Smooth muscle cell (in vitro differentiated cells): ENCODE results near the gene GPR68. TPM values are rescaled to one million over a fixed set of nuclear protein-coding genes. Genes with fewer than 3 reads are reported as not detected.
"Not testable (repeated sequence)": the region's sequence is repeated elsewhere in the genome, so short reads cannot be mapped to it uniquely, and the experiment has no call there.

Experiments
- DNase-seq: peaks from one replicate; lab custom pipeline; 2025; ENCODE audit not compliant: unreplicated experiment; lab: John Stamatoyannopoulos, UW
- H2AFZ ChIP-seq: fragments of 200-600 bp; sonication (generic); 2 replicates; pipeline ENCODE4 v1.6.0; 2016; ENCODE audit warnings: antibody characterized with exemption, low read depth, mild to moderate bottlenecking
- H3F3A ChIP-seq: fragments of 200-600 bp; sonication (generic); 2 replicates; pipeline ENCODE4 v1.6.0; 2017; ENCODE audit warnings: antibody characterized with exemption, low read depth
- H3K27ac ChIP-seq: fragments of 200-600 bp; sonication (generic); 2 replicates; pipeline ENCODE4 v1.5.1; 2016; ENCODE audit warnings: low read depth, mild to moderate bottlenecking
- H3K27me3 ChIP-seq: fragments of 200-600 bp; sonication (generic); 2 replicates; pipeline ENCODE4 v1.6.1; 2016; ENCODE audit warnings: low read depth, mild to moderate bottlenecking
- H3K36me3 ChIP-seq: fragments of 200-600 bp; sonication (generic); 2 replicates; pipeline ENCODE4 v1.5.1; 2016; ENCODE audit warnings: low read depth
- H3K4me1 ChIP-seq: fragments of 200-600 bp; sonication (generic); 2 replicates; pipeline ENCODE4 v1.5.1; 2016; ENCODE audit warnings: low read depth
- H3K4me2 ChIP-seq: fragments of 200-600 bp; sonication (generic); 2 replicates; pipeline ENCODE4 v1.6.0; 2016; ENCODE audit warnings: mild to moderate bottlenecking
- H3K4me3 ChIP-seq: fragments of 200-600 bp; sonication (generic); 2 replicates; pipeline ENCODE4 v1.5.1; 2016; ENCODE audit warnings: mild to moderate bottlenecking
- H3K79me2 ChIP-seq: fragments of 200-600 bp; sonication (generic); 2 replicates; pipeline ENCODE4 v1.6.0; 2016; ENCODE audit warnings: low read depth, mild to moderate bottlenecking
- H3K9ac ChIP-seq: fragments of 200-600 bp; sonication (generic); 2 replicates; pipeline ENCODE4 v1.6.0; 2016; ENCODE audit warnings: low read depth
- H3K9me3 ChIP-seq: fragments of 200-600 bp; sonication (generic); replicated peaks from 2 replicates; pipeline ENCODE4 v1.5.1; 2016; ENCODE audit warnings: low read depth
- H4K20me1 ChIP-seq: fragments of 200-600 bp; sonication (generic); 2 replicates; pipeline ENCODE4 v1.6.0; 2016; ENCODE audit warnings: low read depth
- WGBS: methylation state at CpG from one replicate; pipeline ENCODE4 v1.1.7; 2016; ENCODE audit warnings: low lambda C conversion rate; 5-methylcytosine and 5-hydroxymethylcytosine counted together
- polyA plus RNA-seq: library from polyadenylated mRNA; unstranded; fragments of >200 nt; fragmentation: Nextera tagmentation; extraction: Ambion mirVana; gene quantifications from 2 replicates; pipeline ENCODE4 v1.2.1, GENCODE V29; 2016
- total RNA-seq: library from RNA; depleted of rRNA; stranded (reverse); fragments of >200 nt; gene quantifications from 2 replicates; pipeline ENCODE4 v1.2.3, GENCODE V29; 2014
- TF ChIP-seq, protein P1 (sequence below): fragments of 200-600 bp; sonication (generic); IDR thresholded peaks from 2 replicates; pipeline ENCODE4 v1.5.1; 2017; ENCODE audit warnings: borderline replicate concordance, mild to moderate bottlenecking, antibody characterized with exemption; ENCODE audit not compliant: insufficient read depth, poor library complexity, severe bottlenecking

The GPR68 gene
- total and polyA plus RNA-seq, 2 experiments from 2014 or later = 3.2 to 4.4 TPM

DNA sequence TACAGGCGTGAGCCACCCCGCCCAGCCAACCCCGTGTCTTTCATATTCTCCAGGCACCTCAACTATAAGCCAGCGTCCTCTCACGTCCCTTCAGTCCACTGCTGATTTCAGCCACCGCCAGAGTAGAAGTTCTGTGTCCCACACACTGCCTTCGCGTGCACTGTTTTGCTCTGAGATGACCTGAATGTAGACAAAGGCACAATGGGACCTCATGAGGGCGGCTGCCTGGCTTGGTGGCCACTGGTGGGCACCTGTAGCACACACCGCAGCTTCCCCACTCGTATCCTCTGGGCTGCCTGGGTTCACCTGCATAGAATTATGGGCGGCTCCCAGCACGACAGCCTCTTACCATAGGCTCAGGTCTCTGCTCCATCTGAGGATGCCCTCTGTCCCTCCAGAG, 57.2 kb downstream of the GPR68 start:
- TF ChIP-seq, protein P1, sequence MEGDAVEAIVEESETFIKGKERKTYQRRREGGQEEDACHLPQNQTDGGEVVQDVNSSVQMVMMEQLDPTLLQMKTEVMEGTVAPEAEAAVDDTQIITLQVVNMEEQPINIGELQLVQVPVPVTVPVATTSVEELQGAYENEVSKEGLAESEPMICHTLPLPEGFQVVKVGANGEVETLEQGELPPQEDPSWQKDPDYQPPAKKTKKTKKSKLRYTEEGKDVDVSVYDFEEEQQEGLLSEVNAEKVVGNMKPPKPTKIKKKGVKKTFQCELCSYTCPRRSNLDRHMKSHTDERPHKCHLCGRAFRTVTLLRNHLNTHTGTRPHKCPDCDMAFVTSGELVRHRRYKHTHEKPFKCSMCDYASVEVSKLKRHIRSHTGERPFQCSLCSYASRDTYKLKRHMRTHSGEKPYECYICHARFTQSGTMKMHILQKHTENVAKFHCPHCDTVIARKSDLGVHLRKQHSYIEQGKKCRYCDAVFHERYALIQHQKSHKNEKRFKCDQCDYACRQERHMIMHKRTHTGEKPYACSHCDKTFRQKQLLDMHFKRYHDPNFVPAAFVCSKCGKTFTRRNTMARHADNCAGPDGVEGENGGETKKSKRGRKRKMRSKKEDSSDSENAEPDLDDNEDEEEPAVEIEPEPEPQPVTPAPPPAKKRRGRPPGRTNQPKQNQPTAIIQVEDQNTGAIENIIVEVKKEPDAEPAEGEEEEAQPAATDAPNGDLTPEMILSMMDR = no peak
- H2AFZ ChIP-seq = no peak overlapping the region
- no peaks in the 10 kb centered on the region for H3F3A ChIP-seq
- H3K79me2 ChIP-seq = no peaks in the 10 kb centered on the region
- WGBS = 94% methylated on average over 13 of the region's 13 CpGs
- no peak overlapping the region for H3K4me3 ChIP-seq
- H3K36me3 ChIP-seq = no peaks in the 10 kb centered on the region
- H3K27ac ChIP-seq = no peak overlapping the region
- H3K4me2 ChIP-seq = no peak overlapping the region
- no peaks in the 10 kb centered on the region for H3K27me3 ChIP-seq
- no peaks in the 10 kb centered on the region for H3K4me1 ChIP-seq
- DNase-seq = no peak
- no peaks in the 10 kb centered on the region for H4K20me1 ChIP-seq
- H3K9me3 ChIP-seq = no peaks in the 10 kb centered on the region
- no peak overlapping the region for H3K9ac ChIP-seq

- no peaks in the 10 kb centered on the region for H3F3A ChIP-seq
Measured at GRCh38 chr14:91186515-91187066, 57.9 kb downstream of the GPR68 start.

GRCh38 chr14:91185721-91186120, 58.8 kb downstream of the GPR68 start:
- no peak overlapping the region for H3K4me3 ChIP-seq
- H3K9me3 ChIP-seq = no peaks in the 10 kb centered on the region
- no peaks in the 10 kb centered on the region for H4K20me1 ChIP-seq
- no peaks in the 10 kb centered on the region for H3F3A ChIP-seq
- H3K27me3 ChIP-seq = no peaks in the 10 kb centered on the region
- H2AFZ ChIP-seq = no peak overlapping the region
- TF ChIP-seq, protein P1 = no peak
- WGBS = 93% methylated on average over 1 of the region's 1 CpG
- H3K27ac ChIP-seq = no peak overlapping the region
- H3K4me1 ChIP-seq = no peaks in the 10 kb centered on the region
- no peak overlapping the region for H3K4me2 ChIP-seq
- H3K36me3 ChIP-seq = no peaks in the 10 kb centered on the region
- no peaks in the 10 kb centered on the region for H3K79me2 ChIP-seq
- DNase-seq = no peak
- no peak overlapping the region for H3K9ac ChIP-seq

More at GRCh38 chr14:91186515-91187066, 57.9 kb downstream of the GPR68 start:
- Histone ChIP-seq H3K36me3 (no peaks in the 10 kb centered on the region), H3K4me1 (no peaks in the 10 kb centered on the region), H3K79me2 (no peaks in the 10 kb centered on the region), H3K27ac (no peak overlapping the region), H3K9me3 (no peaks in the 10 kb centered on the region), H3K4me3 (no peak overlapping the region), H3K4me2 (no peak overlapping the region), H3K27me3 (no peaks in the 10 kb centered on the region), H4K20me1 (no peaks in the 10 kb centered on the region), H3K9ac (no peak overlapping the region), H2AFZ (no peak overlapping the region)
- TF ChIP-seq, protein P1 = no peak
- no peak for DNase-seq
- WGBS = 90% methylated on average over 4 of the region's 4 CpGs

DNA sequence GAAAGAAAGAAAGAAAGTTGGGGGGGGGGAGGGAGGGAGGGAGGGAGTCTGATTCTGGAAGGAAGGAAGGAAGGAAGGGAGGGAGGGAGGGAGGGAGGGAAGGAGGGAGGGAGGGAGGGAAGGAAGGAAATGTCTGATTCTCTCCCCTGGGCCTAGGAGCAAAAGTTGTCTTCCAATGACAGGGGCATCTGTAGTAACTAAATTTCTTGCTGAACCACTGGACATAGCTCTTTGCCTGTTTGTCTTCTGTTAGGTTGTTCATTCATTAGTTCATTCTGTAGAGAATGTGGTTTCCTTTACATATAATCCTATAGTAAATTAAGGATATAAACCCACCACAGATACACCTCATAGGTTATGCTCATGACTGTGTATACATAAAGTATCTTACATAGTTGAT, 59.9 kb downstream of the GPR68 start:
- Histone ChIP-seq H4K20me1 (no peaks in the 10 kb centered on the region), H3K27ac (no peak overlapping the region), H3F3A (no peaks in the 10 kb centered on the region), H3K4me1 (no peaks in the 10 kb centered on the region), H3K79me2 (no peaks in the 10 kb centered on the region), H3K9me3 (no peaks in the 10 kb centered on the region), H3K27me3 (no peaks in the 10 kb centered on the region), H3K4me2 (no peak overlapping the region), H3K9ac (no peak overlapping the region), H2AFZ (no peak overlapping the region), H3K4me3 (no peak overlapping the region), H3K36me3 (no peaks in the 10 kb centered on the region)
- DNase-seq = no peak
- TF ChIP-seq, protein P1 = no peak

- H3K27me3 ChIP-seq, H3K27ac ChIP-seq, H3K4me3 ChIP-seq, H4K20me1 ChIP-seq, H3K79me2 ChIP-seq, H2AFZ ChIP-seq, H3K36me3 ChIP-seq, H3K9me3 ChIP-seq, H3K9ac ChIP-seq, H3K4me1 ChIP-seq, DNase-seq, H3K4me2 ChIP-seq, H3F3A ChIP-seq: not testable (repeated sequence)
- 100% methylated on average over 3 of the region's 3 CpGs for WGBS
Measured at GRCh38 chr14:91182753-91183152, 61.8 kb downstream of the GPR68 start.
